HUDEP-2 (cell line): ENCODE measurements around the gene DAP.
"Not testable (repeated sequence)": the region's sequence is repeated elsewhere in the genome, so short reads cannot be mapped to it uniquely, and the experiment has no call there.

Experiments used
- DNase-seq, 76 experiments: peaks; one replicate each; lab custom pipeline; 2025; ENCODE audit not compliant: unreplicated experiment in 76 of 76; lab: John Stamatoyannopoulos, UW

The DAP gene

DNA sequence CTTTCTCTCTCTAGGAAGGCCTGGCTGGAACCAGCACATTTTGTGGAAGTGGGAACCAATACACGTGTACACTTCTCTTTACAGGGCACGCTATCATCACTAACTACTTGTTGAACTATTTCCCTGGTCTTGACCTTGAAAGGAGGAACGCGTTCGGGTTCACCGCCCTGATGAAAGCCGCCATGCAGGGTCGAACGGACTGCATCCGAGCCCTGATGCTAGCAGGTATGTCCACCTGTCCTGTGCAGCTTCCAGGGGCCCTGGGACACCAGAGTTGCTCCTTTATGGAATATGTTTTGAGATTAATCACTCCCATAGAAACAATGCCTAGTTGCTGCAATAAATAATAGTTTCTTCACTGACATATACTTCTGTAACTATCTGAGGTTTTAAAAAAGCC lies 123.1 kb downstream of the DAP start:
- DNase-seq, result no peak

DNA sequence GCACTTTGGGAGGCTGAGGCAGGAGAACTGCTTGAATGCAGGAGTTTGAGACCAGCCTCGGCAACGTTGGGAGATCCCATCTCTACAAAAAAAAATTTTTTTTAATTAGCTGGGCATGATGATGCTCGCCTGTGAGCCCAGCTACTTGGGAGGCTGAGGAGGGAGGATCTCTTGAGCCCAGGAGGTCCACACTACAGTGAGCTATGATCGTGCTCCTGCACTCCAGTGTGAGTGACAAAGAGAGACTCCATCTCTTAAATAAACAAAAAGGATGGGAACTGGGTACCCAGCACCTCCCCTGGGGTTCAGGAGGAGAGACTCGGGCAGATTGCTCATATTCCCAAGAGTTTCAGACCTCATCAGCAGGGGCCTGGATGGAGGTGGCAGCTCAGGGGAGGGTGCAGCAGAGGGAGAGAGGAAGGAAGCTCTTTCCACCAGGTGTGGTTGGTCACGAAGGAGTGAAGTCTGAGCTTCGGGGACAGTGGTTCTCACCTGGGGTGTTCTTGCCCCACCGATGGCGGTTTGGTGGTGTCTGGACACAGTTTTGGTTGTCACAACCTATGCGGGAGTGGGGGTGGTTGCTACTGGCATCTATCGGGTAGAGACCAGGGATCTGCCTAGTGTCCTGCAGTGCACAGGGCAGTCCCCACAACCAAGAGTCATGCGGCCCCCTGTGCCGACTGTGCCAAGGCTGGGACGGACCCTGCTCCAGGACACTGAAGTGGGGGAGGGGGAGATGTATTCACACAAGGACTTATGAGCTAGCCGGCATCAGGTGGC lies 124.5 kb downstream of the DAP start:
- DNase-seq, result no peak

DNA sequence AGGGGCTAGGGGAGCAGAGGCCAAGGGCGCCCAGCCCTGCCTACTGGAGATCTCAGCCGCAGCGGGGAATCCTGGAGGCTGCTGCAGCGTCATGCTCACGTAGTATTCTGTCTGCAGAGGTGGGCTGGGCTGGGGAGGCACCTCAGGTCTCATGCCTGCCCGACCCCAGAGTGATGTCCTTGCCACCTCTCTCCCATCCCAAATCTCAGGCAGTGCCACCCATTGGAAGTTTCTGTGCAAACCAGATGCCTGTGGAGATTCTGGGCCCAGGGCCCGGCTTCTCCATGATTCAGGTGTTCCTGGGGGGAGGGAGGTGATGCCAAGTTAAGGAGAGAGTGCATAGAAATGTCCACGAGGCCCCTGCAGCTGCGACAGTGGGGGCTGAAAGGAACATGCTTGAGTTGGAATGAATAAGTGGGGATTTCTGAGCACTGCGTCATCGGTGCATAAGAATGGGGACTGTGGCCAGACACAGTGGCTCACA lies 125.1 kb downstream of the DAP start:
- DNase-seq, result no peak

DNA sequence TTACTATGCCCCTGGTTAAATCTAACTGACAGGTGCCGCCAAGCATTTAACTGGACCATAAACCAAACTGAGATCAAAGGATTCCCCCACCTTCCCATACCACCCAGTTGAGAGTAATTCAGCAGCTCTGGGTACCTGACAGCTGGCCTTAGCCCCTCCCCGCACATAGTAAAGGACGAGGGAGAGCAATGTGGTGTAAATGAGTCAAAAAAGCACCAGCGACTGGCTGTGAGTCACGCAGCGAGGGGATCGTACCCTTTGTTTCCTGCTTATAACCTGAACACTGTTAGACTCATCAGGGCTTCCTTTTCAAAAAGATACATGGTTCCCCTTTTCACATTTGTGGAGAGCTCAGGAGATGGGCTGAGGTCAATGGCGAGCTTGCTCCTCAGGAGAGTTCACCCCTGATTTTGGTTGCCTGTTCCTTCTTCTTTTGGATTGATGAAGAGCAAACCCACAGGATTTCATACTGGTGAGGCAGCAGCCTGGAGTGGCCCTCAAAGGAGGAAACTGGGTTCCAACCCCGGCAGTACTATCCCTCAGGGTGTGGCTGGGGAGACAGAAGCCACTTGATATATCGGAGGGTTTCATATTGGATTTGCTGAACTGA lies 125.7 kb downstream of the DAP start:
- DNase-seq, result no peak

DNA sequence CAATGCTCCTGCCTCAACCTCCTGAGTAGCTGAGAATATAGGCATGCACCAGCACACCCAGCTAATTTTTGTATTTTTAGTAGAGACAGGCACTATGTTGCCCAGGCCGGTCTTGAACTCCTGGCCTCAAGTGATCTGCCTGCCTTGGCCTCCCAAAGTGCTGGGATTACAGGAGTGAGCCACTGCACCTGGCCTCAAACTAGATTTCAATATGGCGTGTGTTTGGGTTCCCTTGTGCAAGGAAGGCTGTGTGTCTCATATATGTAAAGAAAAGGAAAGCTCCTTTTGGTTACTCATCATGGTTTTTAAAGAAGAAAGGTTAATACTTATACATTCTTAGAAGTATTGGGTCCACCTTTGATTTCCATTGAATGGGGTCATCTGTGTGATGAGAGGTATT lies 126.5 kb downstream of the DAP start:
- no peak for DNase-seq

DNA sequence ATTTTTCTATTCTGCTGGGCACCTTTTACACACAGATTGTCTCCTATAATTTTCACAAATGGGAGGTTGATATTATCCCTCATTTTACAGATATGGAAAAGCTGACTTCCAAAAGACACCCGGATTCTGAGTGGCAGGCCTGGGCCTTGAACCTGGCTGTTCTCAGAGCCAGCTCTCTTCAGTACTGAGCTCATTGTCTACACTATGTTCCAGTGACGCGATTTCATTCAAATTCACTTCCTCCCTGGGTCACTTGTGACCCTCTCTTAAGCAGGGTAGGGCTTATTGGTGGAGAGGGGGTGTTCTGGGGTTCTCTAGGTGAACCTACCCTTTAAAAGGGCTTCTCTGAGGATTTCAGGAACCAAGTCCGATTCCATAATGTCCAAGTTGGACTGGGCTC lies 127.0 kb downstream of the DAP start:
- no peak for DNase-seq

DNA sequence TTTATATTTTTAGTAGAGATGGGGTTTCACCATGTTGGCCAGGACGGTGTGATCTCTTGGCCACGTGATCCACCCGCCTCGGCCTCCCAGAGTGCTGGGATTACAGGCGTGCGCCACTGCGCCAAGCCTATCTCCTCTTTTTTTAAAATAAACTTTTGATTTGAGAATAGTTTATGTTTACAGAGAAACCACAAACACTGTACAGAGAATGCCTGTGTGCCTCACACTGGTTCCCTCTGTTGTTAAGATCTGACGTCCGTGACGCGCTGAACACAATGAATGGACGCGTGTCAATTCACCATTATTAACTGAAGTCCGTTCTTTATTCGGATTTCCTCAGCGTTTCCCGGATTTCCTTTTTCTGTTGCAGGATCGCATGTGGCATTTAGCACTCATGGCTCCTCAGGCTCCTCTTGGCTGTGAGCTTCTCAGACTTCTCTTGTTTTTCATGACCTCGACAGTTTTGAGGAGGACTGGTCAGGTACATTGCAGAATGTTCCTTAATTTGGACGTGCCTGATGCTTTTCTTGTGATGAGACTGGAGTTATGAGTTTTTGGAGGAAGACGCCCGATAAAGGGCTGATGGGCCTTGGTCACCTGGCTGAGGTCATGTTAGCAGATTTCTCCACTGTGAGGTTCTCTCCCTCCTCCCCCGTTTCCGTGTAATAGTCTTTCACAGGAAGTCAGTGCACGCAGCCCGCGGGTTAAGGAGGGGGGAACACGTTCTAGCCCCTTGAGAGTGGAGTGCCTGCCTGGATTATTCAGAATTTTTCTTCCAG lies 127.6 kb downstream of the DAP start:
- no peak for DNase-seq

DNA sequence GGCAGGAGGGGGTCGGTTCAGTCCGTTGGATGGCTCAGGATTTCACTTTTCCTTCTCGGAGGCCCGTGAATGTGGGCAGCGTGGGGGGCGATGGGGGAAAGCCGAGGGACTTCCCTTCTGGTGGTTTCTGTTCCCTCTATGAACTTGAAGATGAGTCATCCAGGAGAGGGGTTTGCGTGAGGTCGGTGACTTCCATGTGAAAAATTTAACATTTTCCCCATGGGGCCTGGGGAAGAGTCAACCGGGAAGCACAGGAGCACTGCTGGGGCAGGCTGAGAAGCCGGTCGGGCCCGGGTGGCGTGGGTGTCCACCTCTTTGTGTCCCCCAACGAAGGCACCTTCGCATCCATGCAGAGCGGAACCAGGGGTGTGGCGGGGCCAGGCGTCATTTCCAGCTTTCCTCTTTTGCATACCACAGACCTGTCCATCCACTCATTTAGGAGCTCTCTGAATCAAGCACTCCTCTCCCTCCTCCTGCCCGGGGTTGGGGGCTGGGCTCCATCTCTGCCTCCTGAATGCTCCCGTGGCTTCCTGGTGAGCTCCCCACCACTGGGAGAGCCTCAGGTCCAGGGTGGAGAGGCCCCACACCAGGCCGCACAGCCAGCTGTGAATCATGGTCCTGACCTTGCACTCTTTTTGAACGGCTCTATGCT lies 128.8 kb downstream of the DAP start:
- DNase-seq, result no peak

DNA sequence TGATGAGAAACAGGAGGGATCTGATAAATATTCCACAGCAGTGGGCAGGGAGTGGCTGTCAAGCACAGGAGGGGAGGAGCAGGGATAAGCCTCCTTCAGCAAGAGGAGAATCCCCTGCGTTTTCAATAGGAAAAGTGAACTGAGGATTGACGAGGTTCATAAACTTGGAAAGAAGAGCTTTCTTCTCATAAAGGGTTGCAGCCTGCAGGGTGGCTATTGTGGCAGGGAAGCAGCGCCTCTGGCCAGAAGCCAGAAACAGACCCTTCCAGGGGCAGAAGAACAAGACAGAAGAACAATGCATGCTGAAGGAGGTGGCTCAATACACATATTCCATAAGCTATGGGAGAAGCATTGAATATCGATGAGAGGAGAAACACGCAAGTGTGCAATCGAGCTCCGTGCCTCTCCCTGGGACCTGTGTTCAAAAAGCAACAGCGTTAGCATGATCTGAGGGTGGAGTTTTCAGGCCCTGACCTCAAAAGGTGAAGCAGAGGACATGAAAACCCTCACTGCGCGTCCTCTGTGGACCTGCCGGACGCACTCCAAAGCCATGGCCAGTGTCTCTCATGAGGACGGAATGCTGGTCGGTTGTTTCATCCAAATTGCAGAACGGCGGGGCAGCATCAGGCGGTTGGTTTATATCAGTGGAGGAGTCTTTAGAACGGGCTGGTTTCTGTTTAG lies 129.6 kb downstream of the DAP start:
- no peak for DNase-seq

DNA sequence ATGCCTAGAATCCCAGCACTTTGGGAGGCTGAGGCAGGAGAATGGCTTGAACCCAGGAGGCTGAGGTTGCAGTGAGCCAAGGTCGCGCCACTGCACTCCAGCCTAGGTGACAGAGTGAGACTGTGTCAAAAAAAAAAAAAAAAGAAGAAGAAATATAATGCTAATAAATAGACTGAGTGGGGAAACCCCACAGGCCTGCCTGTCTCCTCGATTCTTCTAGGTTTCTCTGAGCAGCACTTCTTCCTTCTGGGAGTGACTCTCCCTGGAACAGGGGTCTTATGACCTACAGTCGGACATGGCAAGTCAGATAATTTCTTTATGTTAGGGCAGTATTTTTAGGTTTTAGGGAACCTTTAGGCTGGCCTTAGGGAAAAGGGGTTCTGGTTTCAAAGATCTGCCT lies 130.3 kb downstream of the DAP start:
- DNase-seq, result not testable (repeated sequence)

DNA sequence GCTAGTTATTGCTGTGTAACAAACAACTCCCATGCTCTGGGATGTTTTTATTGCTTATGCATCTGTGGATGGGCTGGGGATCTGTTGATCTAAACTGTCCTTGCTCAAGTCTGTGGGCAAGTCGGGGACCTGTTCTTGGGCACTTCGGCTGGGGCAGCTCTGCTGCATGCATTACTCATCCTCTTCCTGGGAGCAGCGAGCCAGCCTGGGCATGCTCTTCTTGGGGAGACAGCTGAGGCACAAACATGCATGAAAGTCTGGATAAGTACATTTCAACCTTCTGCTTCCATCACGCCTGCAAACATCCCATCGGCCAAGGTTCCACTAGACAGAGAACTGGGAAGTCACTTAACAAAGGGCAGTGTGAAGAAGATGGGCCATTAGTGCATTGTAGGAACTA lies 130.9 kb downstream of the DAP start:
- no peak for DNase-seq

DNA sequence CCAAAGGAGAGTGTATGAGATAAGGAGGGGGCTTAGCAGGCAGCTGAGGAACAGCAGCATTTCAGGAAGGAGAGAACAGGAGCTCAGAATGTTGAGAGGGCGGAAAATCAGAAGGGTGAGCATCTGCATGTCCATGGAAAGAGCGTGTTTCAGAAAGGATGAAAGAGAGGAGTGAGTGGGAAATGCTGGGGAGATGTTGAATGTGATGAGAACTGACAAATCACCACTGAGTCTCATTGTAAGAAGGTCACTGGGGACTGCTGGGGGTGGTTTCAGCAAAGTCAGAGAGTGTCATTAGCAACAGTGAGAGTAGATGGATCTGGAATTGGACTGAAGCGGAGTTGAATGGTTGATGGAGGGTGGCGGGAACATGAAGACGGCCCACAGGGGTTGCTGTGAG lies 131.4 kb downstream of the DAP start:
- no peak for DNase-seq
